ENCODE results near the gene ZRANB3. TPM values are rescaled to one million over a fixed set of nuclear protein-coding genes. Genes with fewer than 3 reads are reported as not detected.

The ZRANB3 gene
- total and polyA plus RNA-seq, 2 of the 13 experiments (the other 11 are each of a cell fraction or from before 2014, with no cell fraction given): 5.8 to 25.2 TPM

- TF ChIP-seq, protein P1, sequence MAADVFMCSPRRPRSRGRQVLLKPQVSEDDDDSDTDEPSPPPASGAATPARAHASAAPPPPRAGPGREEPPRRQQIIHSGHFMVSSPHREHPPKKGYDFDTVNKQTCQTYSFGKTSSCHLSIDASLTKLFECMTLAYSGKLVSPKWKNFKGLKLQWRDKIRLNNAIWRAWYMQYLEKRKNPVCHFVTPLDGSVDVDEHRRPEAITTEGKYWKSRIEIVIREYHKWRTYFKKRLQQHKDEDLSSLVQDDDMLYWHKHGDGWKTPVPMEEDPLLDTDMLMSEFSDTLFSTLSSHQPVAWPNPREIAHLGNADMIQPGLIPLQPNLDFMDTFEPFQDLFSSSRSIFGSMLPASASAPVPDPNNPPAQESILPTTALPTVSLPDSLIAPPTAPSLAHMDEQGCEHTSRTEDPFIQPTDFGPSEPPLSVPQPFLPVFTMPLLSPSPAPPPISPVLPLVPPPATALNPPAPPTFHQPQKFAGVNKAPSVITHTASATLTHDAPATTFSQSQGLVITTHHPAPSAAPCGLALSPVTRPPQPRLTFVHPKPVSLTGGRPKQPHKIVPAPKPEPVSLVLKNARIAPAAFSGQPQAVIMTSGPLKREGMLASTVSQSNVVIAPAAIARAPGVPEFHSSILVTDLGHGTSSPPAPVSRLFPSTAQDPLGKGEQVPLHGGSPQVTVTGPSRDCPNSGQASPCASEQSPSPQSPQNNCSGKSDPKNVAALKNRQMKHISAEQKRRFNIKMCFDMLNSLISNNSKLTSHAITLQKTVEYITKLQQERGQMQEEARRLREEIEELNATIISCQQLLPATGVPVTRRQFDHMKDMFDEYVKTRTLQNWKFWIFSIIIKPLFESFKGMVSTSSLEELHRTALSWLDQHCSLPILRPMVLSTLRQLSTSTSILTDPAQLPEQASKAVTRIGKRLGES (CRISPR knock-in tag; IDR thresholded peaks at IDR 0.05; ENCODE audit: borderline replicate concordance): no peak
- no peak for TF ChIP-seq ZNF552 (CRISPR knock-in tag; IDR thresholded peaks at IDR 0.05; ENCODE audit: borderline replicate concordance)
- TF ChIP-seq, protein P2, sequence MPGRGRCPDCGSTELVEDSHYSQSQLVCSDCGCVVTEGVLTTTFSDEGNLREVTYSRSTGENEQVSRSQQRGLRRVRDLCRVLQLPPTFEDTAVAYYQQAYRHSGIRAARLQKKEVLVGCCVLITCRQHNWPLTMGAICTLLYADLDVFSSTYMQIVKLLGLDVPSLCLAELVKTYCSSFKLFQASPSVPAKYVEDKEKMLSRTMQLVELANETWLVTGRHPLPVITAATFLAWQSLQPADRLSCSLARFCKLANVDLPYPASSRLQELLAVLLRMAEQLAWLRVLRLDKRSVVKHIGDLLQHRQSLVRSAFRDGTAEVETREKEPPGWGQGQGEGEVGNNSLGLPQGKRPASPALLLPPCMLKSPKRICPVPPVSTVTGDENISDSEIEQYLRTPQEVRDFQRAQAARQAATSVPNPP (CRISPR knock-in tag; IDR thresholded peaks at IDR 0.05): no peak
- TF ChIP-seq ZKSCAN1 (IDR thresholded peaks at IDR 0.05; ENCODE audit: low read length): no peak
- TF ChIP-seq ARNT2 (CRISPR knock-in tag; IDR thresholded peaks at IDR 0.05; ENCODE audit: low read depth): no peak
- no peak for TF ChIP-seq ZNF841 (CRISPR knock-in tag; IDR thresholded peaks at IDR 0.05; ENCODE audit: borderline replicate concordance)
- TF ChIP-seq FOXJ3 (CRISPR knock-in tag; IDR thresholded peaks at IDR 0.05; ENCODE audit: borderline replicate concordance): peak; percentile 23; the same call in 1 of the 2 replicates
- TF ChIP-seq CCDC6 (CRISPR knock-in tag; IDR thresholded peaks at IDR 0.05): no peak
- TF ChIP-seq YEATS2 (CRISPR knock-in tag; IDR thresholded peaks at IDR 0.05; ENCODE audit: borderline replicate concordance): no peak
- TF ChIP-seq ZNF510 (CRISPR knock-in tag; IDR thresholded peaks at IDR 0.05; ENCODE audit: low read depth): no peak
- peak; percentile 91 for TF ChIP-seq RXRB (CRISPR knock-in tag; IDR thresholded peaks at IDR 0.05; ENCODE audit: borderline replicate concordance)
- 0 out of 2 replicates have a peak, but pooled peaks have one; percentile 21 for TF ChIP-seq ZNF816 (CRISPR knock-in tag; IDR thresholded peaks at IDR 0.05; ENCODE audit: borderline replicate concordance)
- TF ChIP-seq, protein P3, sequence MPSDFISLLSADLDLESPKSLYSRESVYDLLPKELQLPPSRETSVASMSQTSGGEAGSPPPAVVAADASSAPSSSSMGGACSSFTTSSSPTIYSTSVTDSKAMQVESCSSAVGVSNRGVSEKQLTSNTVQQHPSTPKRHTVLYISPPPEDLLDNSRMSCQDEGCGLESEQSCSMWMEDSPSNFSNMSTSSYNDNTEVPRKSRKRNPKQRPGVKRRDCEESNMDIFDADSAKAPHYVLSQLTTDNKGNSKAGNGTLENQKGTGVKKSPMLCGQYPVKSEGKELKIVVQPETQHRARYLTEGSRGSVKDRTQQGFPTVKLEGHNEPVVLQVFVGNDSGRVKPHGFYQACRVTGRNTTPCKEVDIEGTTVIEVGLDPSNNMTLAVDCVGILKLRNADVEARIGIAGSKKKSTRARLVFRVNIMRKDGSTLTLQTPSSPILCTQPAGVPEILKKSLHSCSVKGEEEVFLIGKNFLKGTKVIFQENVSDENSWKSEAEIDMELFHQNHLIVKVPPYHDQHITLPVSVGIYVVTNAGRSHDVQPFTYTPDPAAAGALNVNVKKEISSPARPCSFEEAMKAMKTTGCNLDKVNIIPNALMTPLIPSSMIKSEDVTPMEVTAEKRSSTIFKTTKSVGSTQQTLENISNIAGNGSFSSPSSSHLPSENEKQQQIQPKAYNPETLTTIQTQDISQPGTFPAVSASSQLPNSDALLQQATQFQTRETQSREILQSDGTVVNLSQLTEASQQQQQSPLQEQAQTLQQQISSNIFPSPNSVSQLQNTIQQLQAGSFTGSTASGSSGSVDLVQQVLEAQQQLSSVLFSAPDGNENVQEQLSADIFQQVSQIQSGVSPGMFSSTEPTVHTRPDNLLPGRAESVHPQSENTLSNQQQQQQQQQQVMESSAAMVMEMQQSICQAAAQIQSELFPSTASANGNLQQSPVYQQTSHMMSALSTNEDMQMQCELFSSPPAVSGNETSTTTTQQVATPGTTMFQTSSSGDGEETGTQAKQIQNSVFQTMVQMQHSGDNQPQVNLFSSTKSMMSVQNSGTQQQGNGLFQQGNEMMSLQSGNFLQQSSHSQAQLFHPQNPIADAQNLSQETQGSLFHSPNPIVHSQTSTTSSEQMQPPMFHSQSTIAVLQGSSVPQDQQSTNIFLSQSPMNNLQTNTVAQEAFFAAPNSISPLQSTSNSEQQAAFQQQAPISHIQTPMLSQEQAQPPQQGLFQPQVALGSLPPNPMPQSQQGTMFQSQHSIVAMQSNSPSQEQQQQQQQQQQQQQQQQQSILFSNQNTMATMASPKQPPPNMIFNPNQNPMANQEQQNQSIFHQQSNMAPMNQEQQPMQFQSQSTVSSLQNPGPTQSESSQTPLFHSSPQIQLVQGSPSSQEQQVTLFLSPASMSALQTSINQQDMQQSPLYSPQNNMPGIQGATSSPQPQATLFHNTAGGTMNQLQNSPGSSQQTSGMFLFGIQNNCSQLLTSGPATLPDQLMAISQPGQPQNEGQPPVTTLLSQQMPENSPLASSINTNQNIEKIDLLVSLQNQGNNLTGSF (CRISPR knock-in tag; IDR thresholded peaks at IDR 0.05): no peak
- peak; percentile 74; the same call in 1 of the 2 replicates for TF ChIP-seq NFE2 (CRISPR knock-in tag; IDR thresholded peaks at IDR 0.05)
- TF ChIP-seq NCOA2 (CRISPR knock-in tag; IDR thresholded peaks at IDR 0.05): peak; percentile 77
These were observed 439.3 kb downstream of the ZRANB3 start (continued) for GRCh38 chr2:135091681-135092080.

All from HepG2 (cell line).